Superior temporal gyrus (tissue), 1 donor: ENCODE results near the gene CDK6.
A peak's percentile ranks its signal among the peaks of the same experiment; 100 is the strongest.

Experiments used
- DNase-seq: peaks from one replicate; pipeline ENCODE4 v3.0.0-alpha.2; 2016; ENCODE audit errors: extremely low spot score

Gene CDK6

GRCh38 chr7:92589056-92589455 is 247.3 kb downstream of the CDK6 start:
- no peak for DNase-seq

- no peak for DNase-seq
These were observed 247.8 kb downstream of the CDK6 start for GRCh38 chr7:92588561-92588960.

GRCh38 chr7:92586841-92587240 is 249.5 kb downstream of the CDK6 start:
- DNase-seq: no peak

GRCh38 chr7:92586403-92586802 is 250.0 kb downstream of the CDK6 start:
- DNase-seq: no peak

- DNase-seq: no peak
These were observed 251.4 kb downstream of the CDK6 start for GRCh38 chr7:92584953-92585352.

- DNase-seq: no peak
These were observed 253.4 kb downstream of the CDK6 start for GRCh38 chr7:92582948-92583347.

GRCh38 chr7:92576296-92576695 is 260.1 kb downstream of the CDK6 start:
- no peak for DNase-seq

- DNase-seq: no peak
These were observed 267.2 kb downstream of the CDK6 start for GRCh38 chr7:92569137-92569536.

GRCh38 chr7:92567460-92567859 is 268.9 kb downstream of the CDK6 start:
- peak; percentile 59 for DNase-seq

- no peak for DNase-seq
These were observed 273.0 kb downstream of the CDK6 start for GRCh38 chr7:92563345-92563744.

GRCh38 chr7:92560602-92561001 is 275.8 kb downstream of the CDK6 start:
- peak; percentile 41 for DNase-seq

- DNase-seq: no peak
These were observed 278.5 kb downstream of the CDK6 start for GRCh38 chr7:92557808-92558362.

GRCh38 chr7:92557249-92557648 is 279.1 kb downstream of the CDK6 start:
- no peak for DNase-seq
